Breast epithelium (tissue), 4 donors: ENCODE data around the gene POLR2E. TPM values are rescaled to one million over a fixed set of nuclear protein-coding genes. Genes with fewer than 3 reads are reported as not detected.

Experiments used
- DNase-seq, 2 donors: peaks; one replicate each; pipeline ENCODE4 v3.0.0-alpha.2; 2019; ENCODE audit warnings: low spot score in 2 of 2
- H3K27ac ChIP-seq, 2 donors: fragments of 200-600 bp; sonication (generic) in 1 of 2; one replicate each; pipeline ENCODE4 v1.5.1; 2016 to 2019; ENCODE audit warnings: mild to moderate bottlenecking in 1 of 2
- H3K27me3 ChIP-seq, 2 donors: fragments of 200-600 bp; sonication (generic) in 1 of 2; one replicate each; pipeline versions ENCODE4 v1.5.1 to v1.6.0; 2017 to 2019; ENCODE audit warnings: control low read depth in 1 of 2, mild to moderate bottlenecking in 1 of 2
- H3K36me3 ChIP-seq: fragments of 200-600 bp; one replicate; pipeline ENCODE4 v1.5.1; 2019
- H3K4me1 ChIP-seq, 2 donors: fragments of 200-600 bp; sonication (generic); one replicate each; pipeline ENCODE4 v1.5.1; 2016 to 2019; ENCODE audit warnings: control low read depth in 1 of 2
- H3K4me3 ChIP-seq, 3 donors: fragments of 200-600 bp; sonication (generic); 1 replicate in 2 of 3; 2 replicates in 1 of 3; pipeline ENCODE4 v1.5.1; 2016 to 2019; ENCODE audit warnings: mild to moderate bottlenecking in 3 of 3, moderate library complexity in 2 of 3
- H3K9me3 ChIP-seq, 2 donors: fragments of 200-600 bp; sonication (generic) in 1 of 2; one replicate each; pipeline ENCODE4 v1.5.1; 2016 to 2019; ENCODE audit warnings: control low read depth in 1 of 2
- CTCF ChIP-seq, 3 donors: fragments of 450-650 bp; IDR thresholded peaks; one replicate each; pipeline ENCODE4 v1.5.1; 2016 to 2017; ENCODE audit warnings: antibody characterized with exemption in 3 of 3, mild to moderate bottlenecking in 3 of 3, moderate library complexity in 3 of 3
- POLR2A ChIP-seq: fragments of 450-650 bp; IDR thresholded peaks from one replicate; pipeline ENCODE4 v1.6.1; 2016; ENCODE audit warnings: antibody characterized with exemption, mild to moderate bottlenecking, moderate library complexity
- POLR2AphosphoS5 ChIP-seq, 3 donors: sonication (generic); formaldehyde crosslinking; IDR thresholded peaks; one replicate each; pipeline ENCODE4 v1.6.1; 2017; ENCODE audit warnings: antibody characterized with exemption in 3 of 3
- intact Hi-C: fragments of 100-400 bp; cut with DNase I; formaldehyde crosslinking; loops from one replicate; pipeline ENCODE4 v1.15.1; 2023; ENCODE audit warnings: low total_unique reads
- total RNA-seq, 3 donors: library from RNA; depleted of rRNA; stranded (reverse); fragments of >200 nt; gene quantifications; one replicate each; pipeline ENCODE4 v1.1.0, GENCODE V29; 2016

The POLR2E gene
- total RNA-seq, 3 donors from 2014 or later = 65.9 to 175 (median 89.1) TPM

- no peaks in the 10 kb centered on the region for H3K4me1 ChIP-seq
- H3K36me3 ChIP-seq = no peaks in the 10 kb centered on the region
- H3K27me3 ChIP-seq = no peaks in the 10 kb centered on the region
- H3K4me3 ChIP-seq = no peak overlapping the region
- H3K27ac ChIP-seq = no peak overlapping the region
- DNase-seq = no peak
- no peaks in the 10 kb centered on the region for H3K9me3 ChIP-seq
- TF ChIP-seq POLR2AphosphoS5 (IDR thresholded peaks at IDR 0.05) (no peak), POLR2A (no peak), CTCF (IDR thresholded peaks at IDR 0.05) (no peak)
- intact Hi-C loops = loop anchor here (5.0 kb wide), 1 partner anchor 813 kb away; no protein-coding TSS in a partner anchor
Measured at GRCh38 chr19:1084024-1084868, 10.9 kb downstream of the POLR2E start.

DNA sequence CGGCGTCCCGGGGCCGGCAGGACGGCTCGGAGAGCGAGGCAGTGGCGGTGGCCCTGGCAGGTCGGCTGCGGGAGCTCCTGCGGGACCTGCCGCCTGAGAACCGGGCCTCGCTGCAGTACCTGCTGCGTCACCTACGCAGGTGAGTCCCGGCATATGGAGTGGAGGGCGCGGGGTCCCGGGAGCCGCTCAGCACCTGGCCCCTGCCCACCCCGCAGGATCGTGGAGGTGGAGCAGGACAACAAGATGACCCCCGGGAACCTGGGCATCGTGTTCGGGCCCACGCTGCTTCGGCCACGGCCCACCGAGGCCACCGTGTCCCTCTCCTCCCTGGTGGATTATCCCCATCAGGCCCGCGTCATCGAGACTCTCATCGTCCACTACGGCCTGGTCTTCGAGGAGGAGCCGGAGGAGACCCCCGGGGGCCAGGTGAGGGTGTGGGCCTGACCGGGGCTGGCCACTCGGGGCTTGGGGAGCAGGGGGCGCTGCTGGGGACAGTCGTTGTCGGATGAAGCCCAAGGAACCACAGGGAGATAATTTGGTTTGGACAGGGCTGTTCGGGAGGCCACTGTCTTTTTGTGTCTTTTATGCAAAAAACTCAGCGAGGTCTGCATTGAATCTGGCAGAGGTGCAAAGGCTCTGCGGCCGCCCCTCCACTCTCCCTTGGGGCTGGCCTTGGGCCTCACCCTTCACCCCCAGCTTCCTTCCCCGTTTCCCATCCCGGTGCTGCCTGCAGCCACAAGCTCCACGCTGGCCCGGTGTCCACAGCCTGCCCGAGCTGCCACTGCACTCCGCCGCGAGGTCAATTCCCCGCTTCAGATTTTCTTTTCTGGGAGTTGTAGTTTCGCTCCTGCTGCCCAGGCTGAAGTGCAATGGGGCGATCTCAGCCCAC, 12.0 kb downstream of the POLR2E start:
- H3K4me1 ChIP-seq = no peaks in the 10 kb centered on the region
- no peaks in the 10 kb centered on the region for H3K36me3 ChIP-seq
- DNase-seq = no peak
- intact Hi-C loops = loop anchor here (5.0 kb wide), 1 partner anchor 814 kb away; no protein-coding TSS in a partner anchor
- peak overlapping the region in 2 of 3 donors; percentile 51 to 67 for H3K4me3 ChIP-seq
- H3K27me3 ChIP-seq = no peaks in the 10 kb centered on the region
- H3K27ac ChIP-seq = peak overlapping the region; percentile 23 to 45
- TF ChIP-seq POLR2A (no peak), POLR2AphosphoS5 (IDR thresholded peaks at IDR 0.05) (no peak), CTCF (IDR thresholded peaks at IDR 0.05) (no peak)
- H3K9me3 ChIP-seq = no peaks in the 10 kb centered on the region

- peak; percentile 91 to 93 for DNase-seq
- no peaks in the 10 kb centered on the region for H3K9me3 ChIP-seq
- H3K36me3 ChIP-seq = no peaks in the 10 kb centered on the region
Measured at GRCh38 chr19:1082165-1082927, 12.8 kb downstream of the POLR2E start.

More at GRCh38 chr19:1082165-1082927, 12.8 kb downstream of the POLR2E start:
- Histone ChIP-seq H3K4me1 (no peaks in the 10 kb centered on the region), H3K4me3 (peak overlapping the region in 2 of 3 donors; percentile 51 to 67), H3K27me3 (no peaks in the 10 kb centered on the region), H3K27ac (peak overlapping the region; percentile 23 to 45)
- TF ChIP-seq POLR2A (no peak), CTCF (IDR thresholded peaks at IDR 0.05) (no peak), POLR2AphosphoS5 (IDR thresholded peaks at IDR 0.05) (peak in 1 of 3 donors; percentile 39)
- intact Hi-C loops = loop anchor here (5.0 kb wide), 1 partner anchor 815 kb away; no protein-coding TSS in a partner anchor
